Endothelial cell of umbilical vein (primary cell): ENCODE data around the gene PRKX. TPM values are rescaled to one million over a fixed set of nuclear protein-coding genes. Genes with fewer than 3 reads are reported as not detected.
"Not testable (repeated sequence)": the region's sequence is repeated elsewhere in the genome, so short reads cannot be mapped to it uniquely, and the experiment has no call there.

Experiments used
- BruUV-seq: library from RNA; stranded (reverse); fragments of 400-500 nt; replicated peaks from 2 replicates; lab custom pipeline; 2021; lab: Mats Ljungman, UMichigan
- CTCF ChIA-PET: fragments of 300-600, 350-600 bp; sonication (Branson Sonifier 250); formaldehyde crosslinking; loops from one replicate; lab custom pipeline; 2021; ENCODE audit warnings: antibody characterized with exemption, inconsistent platforms; lab: Charles Lee
- POLR2A ChIA-PET: fragments of 300-600, 350-600 bp; sonication (Branson Sonifier 250); formaldehyde crosslinking; loops from one replicate; lab custom pipeline; 2021; ENCODE audit warnings: antibody characterized with exemption, inconsistent platforms; lab: Charles Lee
- DNase-seq: peaks from one replicate; pipeline ENCODE4 v3.0.0-alpha.2; 2011; ENCODE audit warnings: low read depth, low spot score
- FAIRE-seq: peaks from 2 replicates; lab custom pipeline; 2011; peaks lifted over from hg19 to GRCh38; lab: Jason Lieb, UNC
- H2AFZ ChIP-seq: 2 replicates; pipeline ENCODE4 v1.6.0; 2012; ENCODE audit warnings: low read depth, low read length, control low read depth, inconsistent platforms
- H3K27ac ChIP-seq: 2 replicates; pipeline ENCODE4 v1.5.1; 2011; ENCODE audit warnings: low read depth, mild to moderate bottlenecking, control low read depth, low read length, moderate library complexity; ENCODE audit not compliant: insufficient read depth
- H3K27me3 ChIP-seq, 2 experiments: 2 replicates each; pipeline versions ENCODE4 v1.6.0 to v1.6.1; 2011; ENCODE audit warnings: low read length in 2 of 2, mixed read lengths in 1 of 2; ENCODE audit not compliant: control insufficient read depth in 2 of 2, insufficient read depth in 2 of 2
- H3K36me3 ChIP-seq, 2 experiments: 2 replicates in 1 of 2; 3 replicates in 1 of 2; pipeline ENCODE4 v1.5.1; 2011; ENCODE audit warnings: low read length in 2 of 2, mild to moderate bottlenecking in 1 of 2, moderate library complexity in 1 of 2; ENCODE audit not compliant: control insufficient read depth in 2 of 2, insufficient read depth in 2 of 2; ENCODE audit errors: extremely low read depth in 1 of 2
- H3K4me1 ChIP-seq: 3 replicates; pipeline ENCODE4 v1.5.1; 2011; ENCODE audit warnings: mild to moderate bottlenecking, low read length; ENCODE audit not compliant: control insufficient read depth, insufficient read depth; ENCODE audit errors: extremely low read depth
- H3K4me2 ChIP-seq: 2 replicates; pipeline ENCODE4 v1.6.1; 2011; ENCODE audit warnings: low read length, control low read depth, mixed read lengths; ENCODE audit not compliant: insufficient read depth
- H3K4me3 ChIP-seq, 3 experiments: fragments of 200-600 bp in 1 of 3; sonication (generic), shearing (Covaris generic) in 1 of 3; replicated peaks in 1 of 3; 2 replicates each; pipeline ENCODE4 v1.5.1; 2011 to 2016; ENCODE audit warnings: control low read depth in 3 of 3, low read length in 3 of 3, mild to moderate bottlenecking in 2 of 3, inconsistent platforms in 1 of 3, low read depth in 1 of 3, moderate library complexity in 1 of 3; ENCODE audit not compliant: insufficient read depth in 1 of 3
- H3K79me2 ChIP-seq: 2 replicates; pipeline ENCODE4 v1.6.0; 2012; ENCODE audit warnings: low read length, inconsistent platforms; ENCODE audit not compliant: control insufficient read depth, insufficient read depth
- H3K9ac ChIP-seq: replicated peaks from 2 replicates; pipeline ENCODE3; 2011; ENCODE audit warnings: low read length, control low read depth; ENCODE audit not compliant: insufficient read depth; ENCODE audit errors: extremely low read depth
- H3K9me1 ChIP-seq: replicated peaks from 3 replicates; pipeline ENCODE4 v1.6.0; 2011; ENCODE audit warnings: mild to moderate bottlenecking, low read length; ENCODE audit not compliant: control insufficient read depth, insufficient read depth; ENCODE audit errors: extremely low read depth
- H3K9me3 ChIP-seq: replicated peaks from 2 replicates; pipeline ENCODE4 v1.5.1; 2012; ENCODE audit warnings: low read length, inconsistent platforms; ENCODE audit not compliant: control insufficient read depth, insufficient read depth
- H4K20me1 ChIP-seq: replicated peaks from 2 replicates; pipeline ENCODE3; 2011; ENCODE audit warnings: mild to moderate bottlenecking, low read length; ENCODE audit not compliant: control insufficient read depth, insufficient read depth; ENCODE audit errors: extremely low read depth
- EZH2 ChIP-seq: IDR thresholded peaks from 2 replicates; pipeline ENCODE4 v1.6.1; 2012; ENCODE audit warnings: borderline replicate concordance, low read depth, mild to moderate bottlenecking, moderate library complexity, low read length, inconsistent platforms; ENCODE audit not compliant: severe bottlenecking
- FOS ChIP-seq: IDR thresholded peaks from 2 replicates; pipeline ENCODE4 v1.6.1; 2011; ENCODE audit warnings: mild to moderate bottlenecking, low read length, moderate library complexity, borderline replicate concordance; ENCODE audit not compliant: insufficient read depth
- GATA2 ChIP-seq: IDR thresholded peaks from 2 replicates; pipeline ENCODE4 v1.7.0; 2011; ENCODE audit warnings: low read depth, mild to moderate bottlenecking, moderate library complexity, mixed read lengths, low read length; ENCODE audit not compliant: insufficient read length, insufficient read depth
- MYC ChIP-seq: IDR thresholded peaks from one replicate; pipeline ENCODE4 v1.6.1; 2011; ENCODE audit warnings: mild to moderate bottlenecking, low read depth, low read length
- POLR2A ChIP-seq: IDR thresholded peaks from 2 replicates; pipeline ENCODE4 v1.6.1; 2012; ENCODE audit warnings: low read depth, mild to moderate bottlenecking, control low read depth, low read length
- POLR2AphosphoS5 ChIP-seq: IDR thresholded peaks from 2 replicates; pipeline ENCODE4 v1.6.1; 2012; ENCODE audit warnings: low read depth, mild to moderate bottlenecking, control low read depth, low read length, moderate library complexity; ENCODE audit not compliant: insufficient read depth
- dilution Hi-C: fragments of 300-500 bp; cut with MboI; formaldehyde crosslinking; loops from one replicate; pipeline ENCODE4 v1.15.0; 2019; ENCODE audit warnings: low sequenced_read_pairs; ENCODE audit not compliant: extremely low pct_ligation_motif_present
- intact Hi-C: fragments of 100-400 bp; cut with micrococcal nuclease; formaldehyde crosslinking; loops from one replicate; pipeline ENCODE4 v1.10.0; 2022
- polyA plus RNA-seq, 4 experiments: library from polyadenylated mRNA; depleted of rRNA in 3 of 4; stranded (reverse) in 3 of 4; unstranded in 1 of 4; fragments of >200 nt; gene quantifications; 2 replicates each; pipeline versions ENCODE4 v1.2.1 to v1.2.3, GENCODE V29; 2011 to 2012; ENCODE audit warnings: missing spikeins in 1 of 4
- total RNA-seq: library from RNA; stranded (reverse); gene quantifications from 2 replicates; pipeline ENCODE4 v1.2.3, GENCODE V29; 2021
- TF ChIP-seq, protein P1 (sequence below): IDR thresholded peaks from 2 replicates; pipeline ENCODE4 v1.6.1; 2011; ENCODE audit not compliant: insufficient read depth, insufficient read length

PRKX gene
- total and polyA plus RNA-seq, 2 donors (not counting 3 experiments of a cell fraction or from before 2014, with no cell fraction given) = 11.2 to 27.5 TPM

DNA sequence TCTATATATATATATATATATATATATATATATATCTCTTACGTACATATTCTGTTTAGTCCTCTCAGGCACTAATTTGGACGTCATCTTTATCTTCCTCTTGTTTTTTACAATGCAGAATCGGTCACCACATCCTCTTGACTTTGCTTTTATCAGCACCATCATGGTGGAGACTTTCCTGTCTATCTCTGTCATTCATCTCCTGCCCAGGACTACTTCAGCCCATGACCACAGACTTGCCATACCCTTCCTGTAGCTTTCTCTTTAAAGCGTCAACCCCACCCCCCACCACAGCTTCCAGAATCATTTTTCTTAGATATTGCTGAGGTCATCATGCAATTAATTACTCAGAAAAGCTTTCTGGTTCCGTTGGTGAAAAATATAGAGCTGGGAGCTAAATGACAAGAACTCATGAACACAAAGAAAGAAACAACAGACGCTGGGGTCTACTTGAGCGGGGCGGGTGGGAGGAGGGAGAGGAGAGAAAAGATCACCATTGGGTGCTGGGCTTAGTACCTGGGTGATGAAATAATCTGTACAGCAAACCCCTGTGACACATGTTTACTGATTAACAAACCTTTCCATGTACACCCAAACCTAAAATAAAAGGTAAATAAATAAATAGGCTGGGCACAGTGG, 30.5 kb upstream of the PRKX start:
- no TSS peak for BruUV-seq
- Histone ChIP-seq H3K9me3 (no peaks in the 10 kb centered on the region), H4K20me1 (no peaks in the 10 kb centered on the region), H3K9me1 (no peaks in the 10 kb centered on the region), H3K36me3 (no peaks in the 10 kb centered on the region), H3K4me1 (no peaks in the 10 kb centered on the region), H2AFZ (no peak overlapping the region), H3K27ac (no peak overlapping the region), H3K9ac (no peak overlapping the region), H3K79me2 (no peaks in the 10 kb centered on the region), H3K4me3 (no peak overlapping the region), H3K4me2 (no peak overlapping the region), H3K27me3 (no peaks in the 10 kb centered on the region)
- dilution Hi-C loops = no loop called here
- DNase-seq = no peak
- CTCF ChIA-PET = interaction anchor here (1.3 kb wide), 1 partner anchor 8 kb away, joined by 3 read pairs; no protein-coding TSS in a partner anchor
- TF ChIP-seq, protein P1, sequence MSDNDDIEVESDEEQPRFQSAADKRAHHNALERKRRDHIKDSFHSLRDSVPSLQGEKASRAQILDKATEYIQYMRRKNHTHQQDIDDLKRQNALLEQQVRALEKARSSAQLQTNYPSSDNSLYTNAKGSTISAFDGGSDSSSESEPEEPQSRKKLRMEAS = no peak
- no peak for TF ChIP-seq MYC
- no peak for TF ChIP-seq POLR2AphosphoS5
- no peak for TF ChIP-seq FOS
- TF ChIP-seq GATA2 = no peak
- TF ChIP-seq EZH2 = no peak
- no peak for TF ChIP-seq POLR2A
- intact Hi-C loops = no loop called here
- FAIRE-seq = no peak
- POLR2A ChIA-PET = no interaction called here

DNA sequence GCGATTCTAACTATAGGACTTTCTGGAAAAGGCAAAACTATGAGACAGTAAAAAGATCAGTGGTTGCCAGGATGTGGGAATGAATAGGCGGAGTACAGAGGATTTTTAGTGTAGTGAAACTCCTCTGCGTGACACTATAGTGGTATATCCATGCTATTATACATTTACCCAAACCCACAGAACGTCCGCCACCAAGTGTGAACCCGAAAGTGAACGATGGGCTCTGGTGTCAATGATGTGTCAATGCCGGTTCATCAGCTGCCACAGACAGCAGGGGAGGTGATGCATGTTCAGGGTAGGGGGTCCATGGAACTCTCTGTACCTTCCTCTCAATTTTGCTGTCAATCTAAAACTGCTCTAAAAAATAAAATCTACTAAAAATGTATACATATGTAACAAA, 27.5 kb upstream of the PRKX start:
- H3K9me3 ChIP-seq, BruUV-seq, H2AFZ ChIP-seq, DNase-seq, H3K79me2 ChIP-seq, H4K20me1 ChIP-seq, H3K27me3 ChIP-seq, intact Hi-C loops, H3K4me3 ChIP-seq, H3K27ac ChIP-seq, H3K9ac ChIP-seq, POLR2A ChIA-PET, H3K4me1 ChIP-seq, H3K4me2 ChIP-seq, H3K36me3 ChIP-seq, CTCF ChIA-PET, H3K9me1 ChIP-seq, dilution Hi-C loops: not testable (repeated sequence)
- peak; percentile 62 for FAIRE-seq
